Measurements from ENCODE around the gene PLCD1. TPM values are rescaled to one million over a fixed set of nuclear protein-coding genes. Genes with fewer than 3 reads are reported as not detected.
"Not testable (repeated sequence)": the region's sequence is repeated elsewhere in the genome, so short reads cannot be mapped to it uniquely, and the experiment has no call there.

The PLCD1 gene
- total RNA-seq, 1 donor from 2014 or later: 6.9 TPM

DNA sequence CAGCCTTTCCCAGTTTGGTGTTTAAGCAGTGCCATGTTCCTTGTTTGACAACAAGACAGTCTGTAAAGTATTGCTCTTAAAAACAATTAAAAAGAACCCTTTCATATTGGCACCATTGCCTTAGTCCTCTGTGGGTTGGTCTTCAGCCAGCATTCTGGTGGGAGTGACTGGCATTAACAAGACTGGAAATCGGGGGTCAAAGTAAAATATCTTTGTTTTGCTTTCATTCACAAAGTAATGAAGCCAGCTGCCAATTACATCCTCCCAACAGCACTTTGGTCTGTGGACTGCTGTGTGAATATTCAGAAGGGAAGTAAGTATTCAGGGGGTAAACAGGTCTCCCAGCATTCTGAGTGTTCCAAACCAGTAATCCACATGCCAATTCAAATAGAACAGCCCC is 47.1 kb downstream of the PLCD1 start:
- Mint-ChIP-seq H3K4me1 (ENCODE audit: low read depth) (no peaks in the 10 kb centered on the region), H3K27me3 (ENCODE audit: low read depth) (no peaks in the 10 kb centered on the region), H3K27ac (no peak overlapping the region), H3K4me3 (ENCODE audit: low read depth) (no peak overlapping the region), H3K9me3 (no peaks in the 10 kb centered on the region), H3K36me3 (ENCODE audit: low read depth) (no peaks in the 10 kb centered on the region)
- intact Hi-C loops (cut with micrococcal nuclease): no loop called here
- no peak for DNase-seq (ENCODE audit: low spot score)

DNA sequence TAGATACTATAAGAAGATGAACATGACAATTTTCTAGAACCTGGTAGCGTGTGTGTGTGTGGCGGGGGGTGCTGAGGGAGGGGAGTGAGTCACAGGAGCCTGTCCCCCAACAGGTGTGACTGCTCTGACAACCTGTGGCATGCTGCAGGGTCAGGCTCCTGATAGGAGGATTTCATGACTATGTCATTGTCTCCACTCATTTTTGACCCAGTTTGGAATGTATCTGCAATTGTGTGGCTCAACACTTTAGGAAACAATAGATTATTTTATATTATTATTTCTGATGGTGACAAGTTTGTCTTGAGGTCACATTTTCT is 48.1 kb downstream of the PLCD1 start:
- H3K4me1 Mint-ChIP-seq (ENCODE audit: low read depth): no peaks in the 10 kb centered on the region
- H3K27ac Mint-ChIP-seq: no peak overlapping the region
- no peak for DNase-seq (ENCODE audit: low spot score)
- H3K27me3 Mint-ChIP-seq (ENCODE audit: low read depth): no peaks in the 10 kb centered on the region
- intact Hi-C loops (cut with micrococcal nuclease): no loop called here
- no peaks in the 10 kb centered on the region for H3K36me3 Mint-ChIP-seq (ENCODE audit: low read depth)
- H3K4me3 Mint-ChIP-seq (ENCODE audit: low read depth): no peak overlapping the region
- H3K9me3 Mint-ChIP-seq: no peaks in the 10 kb centered on the region

DNA sequence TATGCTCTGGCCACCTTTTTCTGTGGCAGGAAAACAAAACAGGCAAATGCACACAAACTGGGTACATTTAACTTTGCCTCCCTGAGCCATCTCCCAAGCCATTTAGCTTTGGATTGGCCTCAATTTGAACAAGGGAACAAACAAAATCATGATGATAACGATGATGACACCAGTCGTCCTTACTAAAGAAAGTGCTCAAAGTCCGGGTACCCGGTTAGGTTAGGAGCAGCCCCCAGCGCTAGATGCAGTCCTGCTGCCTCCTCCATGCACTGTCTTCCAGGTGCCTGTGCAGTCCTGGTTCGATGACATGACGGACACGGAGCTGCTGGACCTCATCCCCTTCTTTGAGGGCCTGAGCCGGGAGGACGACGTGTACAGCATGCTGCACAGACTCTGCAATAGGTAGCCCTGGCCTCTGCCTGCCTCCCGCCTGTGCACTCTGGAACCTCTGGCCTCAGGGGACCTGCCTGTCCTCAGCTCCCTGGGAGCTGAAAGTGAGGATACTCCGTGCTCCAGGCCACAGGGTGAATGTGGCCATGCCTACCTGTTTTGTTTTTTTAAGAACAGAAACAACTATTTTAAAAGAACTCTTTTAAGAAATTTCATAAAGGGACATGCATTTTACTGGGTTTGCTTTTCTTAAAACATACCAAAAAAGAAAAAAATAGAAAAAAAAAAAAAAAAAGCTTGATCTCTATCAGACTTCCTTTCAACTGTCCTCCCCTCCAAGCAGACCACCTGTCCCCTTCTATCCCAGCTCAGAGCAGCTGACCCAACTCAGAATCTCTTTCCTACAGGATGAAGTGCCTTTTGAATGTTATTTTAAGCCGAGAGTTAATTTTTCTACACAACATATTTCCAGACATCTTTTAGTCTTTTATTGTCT is 48.7 kb downstream of the PLCD1 start:
- H3K9me3 Mint-ChIP-seq: no peaks in the 10 kb centered on the region
- no peak for DNase-seq (ENCODE audit: low spot score)
- H3K4me1 Mint-ChIP-seq (ENCODE audit: low read depth): no peaks in the 10 kb centered on the region
- no peaks in the 10 kb centered on the region for H3K36me3 Mint-ChIP-seq (ENCODE audit: low read depth)
- no peak overlapping the region for H3K4me3 Mint-ChIP-seq (ENCODE audit: low read depth)
- H3K27ac Mint-ChIP-seq: no peak overlapping the region
- intact Hi-C loops (cut with micrococcal nuclease): no loop called here
- H3K27me3 Mint-ChIP-seq (ENCODE audit: low read depth): no peaks in the 10 kb centered on the region

DNA sequence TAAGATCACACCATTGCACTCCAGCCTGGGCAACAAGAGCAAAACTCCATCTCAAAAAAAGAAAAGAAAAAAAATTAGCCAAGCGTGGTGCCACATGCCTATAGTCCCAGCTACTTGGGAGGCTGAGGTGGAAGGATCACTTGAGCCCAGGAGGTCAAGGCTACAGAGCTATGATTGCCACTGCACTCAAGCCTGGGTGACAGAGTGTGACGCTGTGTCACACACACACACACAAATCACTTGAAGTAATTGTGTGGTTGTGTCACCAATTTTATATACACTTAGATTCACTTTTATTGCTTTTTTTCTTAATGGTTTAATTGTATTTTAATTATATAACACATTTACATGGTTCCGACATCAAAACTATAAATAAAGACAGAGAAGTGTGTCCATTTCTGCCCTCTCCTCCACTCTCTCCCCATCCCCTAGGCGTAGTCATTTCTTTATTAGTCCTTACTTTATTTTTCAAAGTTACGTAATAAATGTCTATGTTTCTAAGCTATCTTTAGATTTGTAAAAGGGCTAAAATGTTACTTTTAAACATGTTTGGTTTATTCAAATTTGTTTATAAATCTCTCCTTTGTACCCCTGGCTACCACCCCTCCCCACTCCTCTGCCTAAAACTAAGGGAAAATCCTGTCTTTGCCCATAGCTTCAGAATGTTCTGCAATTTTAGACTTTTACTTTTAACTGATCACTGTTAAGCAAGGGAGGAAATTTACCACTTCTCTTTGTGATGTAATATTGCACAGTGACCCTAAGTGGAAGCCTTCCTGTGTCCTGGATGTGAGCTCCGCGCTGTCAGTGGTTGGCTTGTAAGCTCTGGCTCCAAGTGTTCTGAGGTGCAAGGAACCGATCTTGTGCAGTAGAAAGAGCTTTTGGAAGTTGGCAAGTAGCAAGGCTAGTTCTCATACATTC is 49.6 kb downstream of the PLCD1 start:
- H3K36me3 Mint-ChIP-seq (ENCODE audit: low read depth): no peaks in the 10 kb centered on the region
- peaks cover 2% of the 10 kb centered on the region for H3K4me1 Mint-ChIP-seq (ENCODE audit: low read depth)
- H3K4me3 Mint-ChIP-seq (ENCODE audit: low read depth): no peak overlapping the region
- H3K9me3 Mint-ChIP-seq: no peaks in the 10 kb centered on the region
- intact Hi-C loops (cut with micrococcal nuclease): no loop called here
- no peak overlapping the region for H3K27ac Mint-ChIP-seq
- no peaks in the 10 kb centered on the region for H3K27me3 Mint-ChIP-seq (ENCODE audit: low read depth)
- DNase-seq (ENCODE audit: low spot score): no peak

DNA sequence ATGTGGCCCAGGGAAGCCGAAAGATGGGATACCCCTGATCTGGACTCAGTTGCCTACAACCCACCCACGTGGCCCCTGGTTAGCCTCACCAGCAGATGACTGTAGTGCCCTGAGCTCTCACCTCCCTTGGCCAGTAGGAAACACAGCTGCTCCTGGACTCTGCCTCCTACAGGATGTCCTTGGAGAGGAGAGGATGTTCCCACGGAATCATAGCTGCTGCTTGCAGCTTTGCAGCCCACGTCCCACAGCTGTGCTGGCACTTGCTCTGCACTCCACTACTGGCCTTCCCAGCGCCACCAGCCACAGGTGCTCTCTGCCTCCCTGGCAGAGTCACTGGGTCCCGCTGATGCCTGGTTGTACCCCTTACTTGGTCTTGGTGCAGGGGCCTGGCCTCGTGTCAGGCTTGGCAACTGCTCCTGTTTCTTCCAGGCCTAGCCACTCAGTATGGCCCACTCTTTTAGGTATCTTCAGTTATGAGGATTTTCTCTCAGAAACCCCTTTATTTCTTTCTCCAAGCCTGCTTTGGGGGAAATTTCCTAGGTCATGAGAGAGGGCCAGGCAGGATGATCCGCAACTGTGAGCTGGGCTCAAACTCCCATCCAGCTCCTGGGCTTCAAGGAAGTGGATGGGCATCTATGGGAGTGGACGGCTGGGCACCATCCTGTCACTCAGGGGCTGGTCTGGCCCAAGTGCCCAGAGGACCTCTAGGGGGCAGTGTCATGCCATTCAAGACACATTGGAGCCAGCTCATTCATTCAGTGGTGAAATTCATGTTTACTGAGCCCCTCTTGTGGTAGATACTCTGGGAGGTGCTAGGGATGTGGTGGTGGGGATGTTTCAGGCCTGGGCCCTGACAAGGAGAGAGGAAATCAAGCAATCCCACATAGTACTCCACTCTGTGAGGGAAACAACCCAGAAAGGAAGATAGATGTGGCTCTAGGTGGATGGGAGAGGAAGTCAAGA is 55.0 kb downstream of the PLCD1 start:
- no peaks in the 10 kb centered on the region for H3K27me3 Mint-ChIP-seq (ENCODE audit: low read depth)
- H3K4me3 Mint-ChIP-seq (ENCODE audit: low read depth): no peak overlapping the region
- H3K9me3 Mint-ChIP-seq: no peaks in the 10 kb centered on the region
- H3K36me3 Mint-ChIP-seq (ENCODE audit: low read depth): no peaks in the 10 kb centered on the region
- peaks cover 6% of the 10 kb centered on the region for H3K4me1 Mint-ChIP-seq (ENCODE audit: low read depth)
- intact Hi-C loops (cut with micrococcal nuclease): loop anchor here (1.0 to 5.0 kb wide), 3 partner anchors 20 to 503 kb away; no protein-coding TSS in a partner anchor
- no peak overlapping the region for H3K27ac Mint-ChIP-seq
- peak; percentile 51 for DNase-seq (ENCODE audit: low spot score)

DNA sequence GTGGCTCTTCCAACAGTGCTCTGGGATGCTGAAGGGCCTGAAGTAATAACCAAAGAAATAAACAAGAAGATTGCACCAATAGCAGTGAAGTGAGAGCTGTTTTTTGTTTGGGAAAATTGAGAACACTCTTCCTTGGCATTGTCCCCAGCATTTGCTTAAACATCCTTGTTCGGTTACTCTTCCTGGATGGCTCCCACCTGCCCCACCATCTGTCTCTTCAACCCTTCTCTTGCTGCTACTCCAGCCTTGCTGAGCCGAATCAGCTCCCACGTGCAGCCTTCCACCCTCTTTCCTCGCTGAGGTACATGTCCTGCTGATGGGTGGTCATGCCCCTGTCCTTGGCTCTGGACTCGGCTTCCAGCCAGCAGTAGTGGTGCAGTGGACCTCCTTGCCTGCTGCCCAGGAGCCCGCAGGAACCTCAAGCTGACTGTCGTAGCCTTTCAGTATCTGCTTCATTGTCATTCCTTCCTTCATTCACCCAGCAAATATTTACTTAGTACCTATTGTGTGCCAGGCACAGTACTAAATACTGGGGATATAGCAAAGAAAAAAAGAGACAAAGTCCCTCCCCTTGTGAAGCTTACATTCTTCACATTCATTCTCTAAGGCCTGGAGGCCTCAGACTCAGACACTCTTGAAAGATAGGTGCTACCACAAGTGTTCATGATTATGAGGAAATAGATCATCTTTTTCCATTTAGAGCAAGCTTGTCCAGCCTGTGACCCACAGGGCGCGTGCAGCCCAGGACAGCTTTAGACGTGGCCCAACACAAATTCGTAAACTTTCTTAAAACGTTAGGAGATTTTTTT is 56.0 kb downstream of the PLCD1 start:
- no peaks in the 10 kb centered on the region for H3K9me3 Mint-ChIP-seq
- H3K4me3 Mint-ChIP-seq (ENCODE audit: low read depth): no peak overlapping the region
- peaks cover 6% of the 10 kb centered on the region for H3K4me1 Mint-ChIP-seq (ENCODE audit: low read depth)
- DNase-seq (ENCODE audit: low spot score): no peak
- no peak overlapping the region for H3K27ac Mint-ChIP-seq
- H3K27me3 Mint-ChIP-seq (ENCODE audit: low read depth): no peaks in the 10 kb centered on the region
- H3K36me3 Mint-ChIP-seq (ENCODE audit: low read depth): no peaks in the 10 kb centered on the region
- intact Hi-C loops (cut with micrococcal nuclease): loop anchor here (1.0 to 5.0 kb wide), 3 partner anchors 21 to 504 kb away; no protein-coding TSS in a partner anchor

DNA sequence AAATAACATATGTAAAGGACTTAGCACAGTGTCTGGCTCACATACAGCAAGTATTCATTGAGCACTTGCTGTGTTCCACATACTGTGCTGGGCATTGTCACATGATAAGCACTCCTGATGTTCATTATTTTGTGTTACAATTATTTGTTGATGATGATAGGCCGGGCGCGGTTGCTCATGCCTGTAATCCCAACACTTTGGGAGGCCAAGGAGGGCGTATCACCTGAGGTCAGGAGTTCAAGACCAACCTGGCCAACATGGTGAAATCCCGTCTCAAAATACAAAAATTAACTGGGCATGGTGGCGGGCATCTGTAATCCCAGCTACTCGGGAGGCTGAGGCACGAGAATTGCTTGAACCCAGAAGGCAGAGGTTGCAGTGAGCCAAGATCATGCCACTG is 57.4 kb downstream of the PLCD1 start:
- not testable (repeated sequence) for H3K36me3 Mint-ChIP-seq (ENCODE audit: low read depth); H3K9me3 Mint-ChIP-seq; H3K4me3 Mint-ChIP-seq (ENCODE audit: low read depth); H3K27ac Mint-ChIP-seq; DNase-seq (ENCODE audit: low spot score); H3K4me1 Mint-ChIP-seq (ENCODE audit: low read depth); H3K27me3 Mint-ChIP-seq (ENCODE audit: low read depth)
- intact Hi-C loops (cut with micrococcal nuclease): loop anchor here (5.0 kb wide), 1 partner anchor 505 kb away; no protein-coding TSS in a partner anchor

DNA sequence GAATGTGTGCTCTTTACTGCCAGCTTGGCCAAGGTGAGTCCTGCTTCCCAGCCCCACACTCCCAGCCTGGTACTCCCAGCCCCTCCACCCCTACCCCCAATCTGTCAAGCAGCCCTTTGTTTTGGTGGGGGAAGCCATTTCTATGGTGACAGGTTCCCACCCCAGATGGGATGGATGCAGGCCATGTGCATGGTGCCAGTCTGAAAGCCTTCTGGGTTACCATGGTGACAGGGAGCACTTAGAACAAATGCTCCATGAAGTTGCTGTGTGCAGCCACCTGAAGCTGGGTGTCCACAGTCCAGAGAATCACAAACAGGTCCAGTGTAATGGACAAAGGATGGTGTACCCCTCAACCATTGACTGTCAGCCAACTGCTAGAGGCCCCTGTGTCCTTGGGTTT is 58.0 kb downstream of the PLCD1 start:
- H3K4me3 Mint-ChIP-seq (ENCODE audit: low read depth): no peak overlapping the region
- DNase-seq (ENCODE audit: low spot score): no peak
- intact Hi-C loops (cut with micrococcal nuclease): loop anchor here (5.0 kb wide), 1 partner anchor 506 kb away; no protein-coding TSS in a partner anchor
- H3K27me3 Mint-ChIP-seq (ENCODE audit: low read depth): no peaks in the 10 kb centered on the region
- H3K9me3 Mint-ChIP-seq: no peaks in the 10 kb centered on the region
- H3K36me3 Mint-ChIP-seq (ENCODE audit: low read depth): no peaks in the 10 kb centered on the region
- H3K4me1 Mint-ChIP-seq (ENCODE audit: low read depth): peaks cover 6% of the 10 kb centered on the region
- no peak overlapping the region for H3K27ac Mint-ChIP-seq

DNA sequence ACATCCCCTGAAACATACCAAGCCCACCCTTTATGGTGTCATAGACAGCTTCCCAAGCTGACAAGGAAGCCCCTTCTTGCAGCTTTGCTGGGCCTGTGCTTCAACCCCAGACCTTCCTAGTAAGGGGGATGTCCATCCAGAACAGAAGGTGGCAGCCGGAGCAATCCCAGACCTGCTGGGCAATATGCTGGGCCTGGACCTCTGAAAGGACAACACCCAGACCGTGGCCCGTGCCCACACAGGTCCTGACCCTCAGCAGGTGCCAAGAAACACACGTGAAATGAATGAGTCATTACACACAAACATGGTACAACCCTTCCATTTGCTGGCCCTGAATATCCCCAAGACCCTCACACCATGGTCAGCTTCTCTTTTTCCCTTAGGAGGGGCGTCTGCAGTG is 58.6 kb downstream of the PLCD1 start:
- intact Hi-C loops (cut with micrococcal nuclease): loop anchor here (5.0 kb wide), 1 partner anchor 506 kb away; no protein-coding TSS in a partner anchor
- no peaks in the 10 kb centered on the region for H3K9me3 Mint-ChIP-seq

DNA sequence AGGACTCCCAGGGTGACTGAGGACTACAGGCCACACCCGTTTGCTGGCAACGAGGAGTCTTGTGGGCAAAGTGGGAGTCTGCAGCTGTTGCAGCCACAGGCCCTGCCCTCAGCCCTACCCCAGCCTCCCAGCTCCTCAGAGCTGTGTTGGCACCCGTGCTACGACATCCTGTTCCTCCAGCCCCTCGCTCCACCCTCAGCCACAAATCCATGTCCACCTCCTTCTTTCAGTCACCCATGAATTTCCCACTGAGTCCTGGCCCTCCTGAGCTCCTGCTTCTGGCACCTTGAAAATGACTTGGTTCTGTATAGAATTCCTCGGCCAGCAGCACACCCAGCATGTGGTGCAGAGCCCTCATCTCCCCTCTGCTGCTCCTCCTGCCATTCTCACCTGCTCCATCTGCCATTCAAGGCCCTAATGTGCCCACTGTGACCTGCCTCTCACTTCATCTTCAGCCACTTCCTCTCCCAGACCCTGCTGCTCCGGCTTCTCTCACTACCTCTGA is 59.8 kb downstream of the PLCD1 start:
- Mint-ChIP-seq H3K27me3 (ENCODE audit: low read depth) (no peaks in the 10 kb centered on the region), H3K4me3 (ENCODE audit: low read depth) (no peak overlapping the region), H3K27ac (no peak overlapping the region), H3K9me3 (no peaks in the 10 kb centered on the region), H3K36me3 (ENCODE audit: low read depth) (no peaks in the 10 kb centered on the region), H3K4me1 (ENCODE audit: low read depth) (peaks cover 2% of the 10 kb centered on the region)
- DNase-seq (ENCODE audit: low spot score): no peak
- intact Hi-C loops (cut with micrococcal nuclease): loop anchor here (5.0 kb wide), 1 partner anchor 508 kb away; no protein-coding TSS in a partner anchor

More for the DNA sequence above, 58.6 kb downstream of the PLCD1 start:
- no peaks in the 10 kb centered on the region for H3K27me3 Mint-ChIP-seq (ENCODE audit: low read depth)
- H3K27ac Mint-ChIP-seq: no peak overlapping the region
- peaks cover 6% of the 10 kb centered on the region for H3K4me1 Mint-ChIP-seq (ENCODE audit: low read depth)
- no peak overlapping the region for H3K4me3 Mint-ChIP-seq (ENCODE audit: low read depth)
- no peak for DNase-seq (ENCODE audit: low spot score)
- no peaks in the 10 kb centered on the region for H3K36me3 Mint-ChIP-seq (ENCODE audit: low read depth)

DNA sequence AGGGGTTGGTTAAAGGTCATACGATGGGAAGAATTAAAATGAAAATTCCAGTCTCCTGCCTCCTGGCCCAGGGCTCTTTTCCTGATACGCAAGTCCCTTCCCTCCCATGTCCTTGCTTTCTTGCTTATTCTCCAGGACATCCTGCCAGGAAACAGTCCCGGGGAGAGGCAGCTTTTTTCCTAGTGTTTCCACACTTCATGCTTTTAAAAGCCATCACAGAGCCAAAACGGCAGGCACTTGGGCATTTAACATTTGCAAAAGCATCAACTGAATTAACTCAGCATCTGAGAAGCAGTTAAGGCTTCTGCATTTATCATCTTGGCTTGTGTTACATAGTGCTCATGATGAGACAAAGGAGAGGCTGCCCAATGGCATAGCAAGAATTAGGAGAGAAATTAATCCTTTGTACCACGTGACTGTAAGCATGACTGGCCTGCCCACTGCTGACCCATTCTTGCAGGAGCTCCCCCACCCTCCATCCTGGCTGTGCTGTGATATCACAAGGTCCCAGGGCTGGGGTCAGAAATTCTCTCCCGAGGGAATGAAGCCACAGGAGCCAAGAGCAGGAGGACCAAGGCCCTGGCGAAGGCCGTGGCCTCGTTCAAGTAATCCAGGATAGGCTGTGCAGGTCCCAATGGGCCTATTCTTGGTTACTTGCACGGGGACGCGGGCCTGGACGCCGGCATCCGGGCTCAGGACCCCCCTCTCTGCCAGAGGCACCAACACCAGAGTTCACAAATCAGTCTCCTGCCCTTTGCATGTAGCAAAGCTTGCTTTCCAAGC is 60.4 kb downstream of the PLCD1 start:
- intact Hi-C loops (cut with micrococcal nuclease): no loop called here
- H3K36me3 Mint-ChIP-seq (ENCODE audit: low read depth): no peaks in the 10 kb centered on the region
- H3K4me1 Mint-ChIP-seq (ENCODE audit: low read depth): no peaks in the 10 kb centered on the region
- H3K4me3 Mint-ChIP-seq (ENCODE audit: low read depth): no peak overlapping the region
- no peaks in the 10 kb centered on the region for H3K9me3 Mint-ChIP-seq
- H3K27ac Mint-ChIP-seq: no peak overlapping the region
- no peak for DNase-seq (ENCODE audit: low spot score)
- no peaks in the 10 kb centered on the region for H3K27me3 Mint-ChIP-seq (ENCODE audit: low read depth)
